Measurements from ENCODE around the gene C4orf36. TPM values are rescaled to one million over a fixed set of nuclear protein-coding genes. Genes with fewer than 3 reads are reported as not detected.

The C4orf36 gene
- total RNA-seq, 1 donor from 2014 or later, result not detected

DNA sequence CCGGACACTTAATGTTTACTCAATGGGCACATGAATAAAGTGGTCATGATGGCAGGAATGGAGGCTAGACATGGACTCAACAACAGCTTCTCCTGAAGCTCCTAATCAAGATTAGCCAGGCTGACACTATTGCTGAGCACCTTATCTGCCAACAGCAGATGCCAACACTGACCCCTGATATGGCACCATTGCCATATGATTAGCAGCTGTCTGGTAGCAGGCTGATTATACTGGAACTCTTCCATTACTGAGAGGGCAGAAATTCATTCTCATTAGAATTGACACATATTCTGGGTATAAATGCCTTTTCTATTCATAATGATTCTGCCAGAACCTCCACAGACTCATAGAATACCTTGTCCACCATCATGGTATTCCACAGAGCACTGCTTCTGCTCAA is 24.2 kb upstream of the C4orf36 start:
- H3K4me1 Mint-ChIP-seq, result peaks cover under 1% of the 10 kb centered on the region
- H3K27me3 Mint-ChIP-seq, result no peaks in the 10 kb centered on the region
- H3K27ac Mint-ChIP-seq, result no peak overlapping the region
- ChIA-PET CTCF (interaction anchor here (1.6 kb wide), 1 partner anchor 177 kb away, joined by 5 read pairs; no protein-coding TSS in a partner anchor), POLR2A (interaction anchor here (0.9 kb wide), 1 partner anchor 158 kb away, joined by 4 read pairs; no protein-coding TSS in a partner anchor)
- no peaks in the 10 kb centered on the region for H3K9me3 Mint-ChIP-seq
- TF ChIP-seq, protein P1, sequence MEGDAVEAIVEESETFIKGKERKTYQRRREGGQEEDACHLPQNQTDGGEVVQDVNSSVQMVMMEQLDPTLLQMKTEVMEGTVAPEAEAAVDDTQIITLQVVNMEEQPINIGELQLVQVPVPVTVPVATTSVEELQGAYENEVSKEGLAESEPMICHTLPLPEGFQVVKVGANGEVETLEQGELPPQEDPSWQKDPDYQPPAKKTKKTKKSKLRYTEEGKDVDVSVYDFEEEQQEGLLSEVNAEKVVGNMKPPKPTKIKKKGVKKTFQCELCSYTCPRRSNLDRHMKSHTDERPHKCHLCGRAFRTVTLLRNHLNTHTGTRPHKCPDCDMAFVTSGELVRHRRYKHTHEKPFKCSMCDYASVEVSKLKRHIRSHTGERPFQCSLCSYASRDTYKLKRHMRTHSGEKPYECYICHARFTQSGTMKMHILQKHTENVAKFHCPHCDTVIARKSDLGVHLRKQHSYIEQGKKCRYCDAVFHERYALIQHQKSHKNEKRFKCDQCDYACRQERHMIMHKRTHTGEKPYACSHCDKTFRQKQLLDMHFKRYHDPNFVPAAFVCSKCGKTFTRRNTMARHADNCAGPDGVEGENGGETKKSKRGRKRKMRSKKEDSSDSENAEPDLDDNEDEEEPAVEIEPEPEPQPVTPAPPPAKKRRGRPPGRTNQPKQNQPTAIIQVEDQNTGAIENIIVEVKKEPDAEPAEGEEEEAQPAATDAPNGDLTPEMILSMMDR (IDR thresholded peaks at IDR 0.05), result no peak
- H3K36me3 Mint-ChIP-seq (ENCODE audit: low read depth), result no peaks in the 10 kb centered on the region
- ATAC-seq (ENCODE audit: low read depth) (no peak), DNase-seq (no peak)
- intact Hi-C loops (cut with micrococcal nuclease), result no loop called here
- no peak overlapping the region for H3K4me3 Mint-ChIP-seq

DNA sequence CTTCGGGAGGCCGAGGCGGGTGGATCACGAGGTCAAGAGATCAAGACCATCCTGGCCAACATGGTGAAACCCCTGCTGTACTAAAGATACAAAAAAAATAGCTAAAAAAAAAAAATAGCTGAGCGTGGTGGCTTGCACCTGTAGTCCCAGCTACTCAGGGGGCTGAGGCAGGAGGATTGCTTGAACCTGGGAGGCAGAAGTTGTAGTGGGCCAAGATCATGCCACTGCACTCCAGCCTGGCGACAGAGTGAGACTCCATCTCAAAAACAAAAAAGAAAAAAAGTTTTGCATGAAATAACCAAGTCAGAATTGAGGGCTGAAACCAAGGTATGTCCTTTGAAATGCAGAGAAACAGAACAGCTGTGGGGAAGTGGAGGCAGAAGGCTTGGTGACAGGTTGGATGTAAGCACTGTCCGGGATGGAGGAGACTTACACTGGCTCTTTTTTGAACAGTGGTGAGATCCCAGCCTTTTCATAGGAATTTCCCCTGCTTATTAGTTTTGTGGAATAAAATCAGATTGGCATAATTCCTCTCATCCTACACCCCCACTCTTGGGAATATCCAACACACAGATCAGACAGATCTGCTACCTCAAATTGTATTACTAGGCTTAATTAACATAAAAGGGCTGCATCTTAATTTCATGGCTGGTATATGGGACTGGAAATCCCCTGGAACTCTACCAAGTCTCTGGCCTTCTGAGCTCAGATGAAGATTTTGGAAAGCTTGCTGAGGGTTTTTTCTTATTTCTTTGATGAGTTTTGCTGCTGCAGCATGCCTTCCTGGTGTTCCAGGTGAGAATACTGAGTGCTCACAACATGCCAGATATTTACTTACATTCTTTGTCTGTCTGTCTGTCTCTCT is 18.8 kb upstream of the C4orf36 start:
- Mint-ChIP-seq H3K4me3 (no peak overlapping the region), H3K9me3 (no peaks in the 10 kb centered on the region), H3K27me3 (no peaks in the 10 kb centered on the region), H3K4me1 (peaks cover 31% of the 10 kb centered on the region), H3K36me3 (ENCODE audit: low read depth) (no peaks in the 10 kb centered on the region), H3K27ac (no peak overlapping the region)
- intact Hi-C loops (cut with micrococcal nuclease), result no loop called here
- DNase-seq (no peak), ATAC-seq (ENCODE audit: low read depth) (no peak)
- ChIA-PET CTCF (interaction anchor here (1.5 to 2.2 kb wide), 2 partner anchors 11 to 181 kb away, joined by 3 to 14 read pairs; no protein-coding TSS in a partner anchor), POLR2A (interaction anchor here (1.8 kb wide), 1 partner anchor 25 kb away, joined by 4 read pairs; no protein-coding TSS in a partner anchor)
- TF ChIP-seq, protein P1 (IDR thresholded peaks at IDR 0.05), result no peak

DNA sequence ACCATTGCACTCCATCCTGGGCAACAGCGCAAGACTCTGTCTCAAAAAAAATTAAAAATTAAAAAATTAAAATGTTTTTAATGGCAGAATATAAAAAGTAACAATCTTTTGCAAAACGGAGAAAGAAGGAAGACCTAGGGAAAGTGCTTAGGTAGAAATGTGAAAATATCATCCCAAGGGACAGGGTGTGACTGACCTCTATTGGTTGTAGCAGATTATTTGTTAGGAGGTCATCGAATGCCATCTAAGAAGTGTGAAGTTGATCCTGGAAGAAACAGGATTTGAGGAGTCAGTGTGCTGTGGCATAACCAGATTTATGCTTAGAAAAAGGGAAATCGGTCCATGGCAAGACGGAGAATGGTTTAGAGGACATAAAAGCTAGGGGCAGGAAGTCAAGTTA is 18.1 kb upstream of the C4orf36 start:
- intact Hi-C loops (cut with micrococcal nuclease), result no loop called here
- Mint-ChIP-seq H3K4me3 (no peak overlapping the region), H3K27ac (no peak overlapping the region), H3K36me3 (ENCODE audit: low read depth) (no peaks in the 10 kb centered on the region), H3K9me3 (no peaks in the 10 kb centered on the region), H3K4me1 (peaks cover 31% of the 10 kb centered on the region), H3K27me3 (no peaks in the 10 kb centered on the region)
- no peak for DNase-seq
- no peak for ATAC-seq (ENCODE audit: low read depth)
- ChIA-PET POLR2A (interaction anchor here (0.5 to 1.8 kb wide), 2 partner anchors 26 to 138 kb away, joined by 4 to 6 read pairs; no protein-coding TSS in a partner anchor), CTCF (interaction anchor here (2.2 kb wide), 1 partner anchor 12 kb away, joined by 14 read pairs; no protein-coding TSS in a partner anchor)
- TF ChIP-seq, protein P1 (IDR thresholded peaks at IDR 0.05), result no peak

DNA sequence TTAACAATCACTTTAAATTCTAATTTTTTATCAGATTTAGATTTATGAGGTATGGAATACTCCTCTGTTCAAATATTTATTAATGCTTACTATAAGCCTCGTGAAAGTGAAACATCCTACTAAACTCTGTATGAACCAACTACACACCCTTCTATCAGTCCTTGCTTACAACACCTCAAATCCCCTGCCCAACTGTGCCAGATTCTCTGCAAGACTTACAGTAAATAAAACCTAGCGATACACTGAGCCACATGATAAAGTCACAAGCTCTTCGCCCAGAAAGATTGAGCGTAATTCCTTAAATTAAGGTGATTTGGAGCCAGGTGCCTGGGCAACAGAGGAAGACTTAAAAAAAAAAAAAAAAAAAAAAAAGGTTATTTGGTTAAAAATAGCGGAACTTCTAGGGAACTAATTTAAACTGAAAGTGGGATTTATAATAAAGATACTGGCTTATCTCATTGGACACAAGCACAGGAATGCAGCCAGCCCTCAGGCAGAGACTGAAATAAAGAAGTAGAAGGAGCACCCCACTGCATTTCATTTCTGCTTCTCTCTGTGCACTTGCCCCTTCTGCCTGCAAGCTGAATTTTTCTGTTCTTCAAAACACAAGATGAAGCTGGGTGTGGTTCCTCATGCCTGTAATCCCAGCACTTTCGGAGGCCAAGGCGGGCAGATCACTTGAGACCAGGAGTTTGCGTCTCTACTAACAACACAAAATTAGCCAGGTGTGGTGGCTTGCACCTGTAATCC is 17.5 kb upstream of the C4orf36 start:
- ChIA-PET POLR2A (interaction anchor here (0.5 to 1.8 kb wide), 2 partner anchors 27 to 139 kb away, joined by 4 to 6 read pairs; no protein-coding TSS in a partner anchor), CTCF (interaction anchor here (0.7 kb wide), 1 partner anchor 9 kb away, joined by 3 read pairs; no protein-coding TSS in a partner anchor)
- TF ChIP-seq, protein P1 (IDR thresholded peaks at IDR 0.05), result no peak
- Mint-ChIP-seq H3K4me3 (no peak overlapping the region), H3K36me3 (ENCODE audit: low read depth) (no peaks in the 10 kb centered on the region), H3K9me3 (no peaks in the 10 kb centered on the region), H3K27me3 (no peaks in the 10 kb centered on the region), H3K4me1 (peaks cover 31% of the 10 kb centered on the region), H3K27ac (no peak overlapping the region)
- intact Hi-C loops (cut with micrococcal nuclease), result no loop called here
- DNase-seq, result no peak
- no peak for ATAC-seq (ENCODE audit: low read depth)

Measured in activated B cell treated with CpG ODN at 0.5 μM for 24 hours (primary cell).